HG02623 (cell line): ENCODE measurements around the gene PSTPIP1.

ENCODE experiments used
- ATAC-seq: cut with Tn5 transposase; IDR thresholded peaks from one replicate; pipeline ENCODE4 v1.9.1; 2021; ENCODE audit warnings: moderate library complexity; ENCODE audit not compliant: unreplicated experiment

The PSTPIP1 gene

GRCh38 chr15:76998663-76999285 is 3.8 kb downstream of the PSTPIP1 start:
- ATAC-seq: no peak

- ATAC-seq: no peak
Measured at GRCh38 chr15:76999996-77000395, 5.1 kb downstream of the PSTPIP1 start.

- no peak for ATAC-seq
Measured at GRCh38 chr15:77001351-77001750, 6.4 kb downstream of the PSTPIP1 start.

GRCh38 chr15:77001966-77002365 is 7.0 kb downstream of the PSTPIP1 start:
- ATAC-seq: no peak

- ATAC-seq: no peak
Measured at GRCh38 chr15:77002436-77002835, 7.5 kb downstream of the PSTPIP1 start.

- ATAC-seq: peak; percentile 75
Measured at GRCh38 chr15:77002954-77003912, 8.3 kb downstream of the PSTPIP1 start.

GRCh38 chr15:77004189-77004588 is 9.3 kb downstream of the PSTPIP1 start:
- ATAC-seq: no peak

GRCh38 chr15:77009176-77009575 is 14.2 kb downstream of the PSTPIP1 start:
- ATAC-seq: no peak

- ATAC-seq: no peak
Measured at GRCh38 chr15:77009646-77010311, 14.9 kb downstream of the PSTPIP1 start.

GRCh38 chr15:77010312-77010686 is 15.4 kb downstream of the PSTPIP1 start:
- ATAC-seq: no peak

GRCh38 chr15:77010857-77011256 is 15.9 kb downstream of the PSTPIP1 start:
- ATAC-seq: no peak

- no peak for ATAC-seq
Measured at GRCh38 chr15:77012117-77012712, 17.3 kb downstream of the PSTPIP1 start.

GRCh38 chr15:77012868-77013267 is 17.9 kb downstream of the PSTPIP1 start:
- no peak for ATAC-seq

- ATAC-seq: peak; percentile 55
Measured at GRCh38 chr15:77013776-77014131, 18.8 kb downstream of the PSTPIP1 start.

- peak; percentile 39 for ATAC-seq
Measured at GRCh38 chr15:77014132-77015081, 19.5 kb downstream of the PSTPIP1 start.

- no peak for ATAC-seq
Measured at GRCh38 chr15:77015646-77016320, 20.9 kb downstream of the PSTPIP1 start.

- no peak for ATAC-seq
Measured at GRCh38 chr15:77016321-77016695, 21.4 kb downstream of the PSTPIP1 start.

GRCh38 chr15:77017091-77017660 is 22.2 kb downstream of the PSTPIP1 start:
- no peak for ATAC-seq
